Measurements from ENCODE around the gene RNF167.

DNA sequence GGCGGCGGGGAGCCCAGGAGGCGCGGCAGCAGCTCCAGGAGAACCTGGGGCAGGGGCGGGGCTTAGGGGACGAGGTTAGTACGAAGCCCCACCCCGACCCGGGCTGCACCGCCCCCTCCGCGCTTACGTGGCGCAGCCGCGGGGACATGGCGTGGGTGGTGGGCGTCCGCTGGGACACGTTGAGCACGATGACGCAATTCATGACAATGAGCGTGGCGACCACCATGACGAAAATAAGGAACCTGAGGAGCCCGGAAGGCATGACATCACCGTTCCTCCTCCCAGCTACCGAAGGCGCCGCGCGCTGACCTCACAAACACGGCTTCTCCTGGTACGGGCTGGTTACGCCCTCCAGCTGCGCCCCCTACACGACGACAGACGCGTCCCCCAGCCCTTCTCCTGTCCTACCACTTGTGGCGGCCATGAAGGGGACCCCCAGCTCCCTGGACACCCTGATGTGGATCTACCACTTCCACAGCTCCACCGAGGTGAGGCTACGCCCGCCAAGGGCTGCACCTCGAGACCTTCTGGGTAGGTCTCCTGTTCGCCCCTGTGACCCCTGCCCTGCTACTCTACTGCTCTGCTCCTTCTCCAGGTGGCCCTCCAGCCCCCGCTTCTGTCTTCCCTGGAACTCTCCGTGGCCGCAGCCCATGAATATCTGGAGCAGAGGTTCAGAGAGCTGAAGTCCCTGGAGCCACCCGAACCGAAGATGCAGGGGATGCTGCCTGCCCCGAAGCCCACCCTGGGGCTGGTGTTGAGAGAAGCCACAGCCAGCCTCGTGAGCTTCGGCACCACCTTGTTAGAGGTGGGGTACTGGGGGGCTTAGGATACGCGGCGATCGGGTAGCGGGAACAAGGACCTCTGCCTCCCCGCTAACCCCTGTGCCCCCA is 40.5 kb upstream of the RNF167 start, which contains the start of gene C17orf107:
- TF ChIP-seq EZH2 (IDR thresholded peaks at IDR 0.05; ENCODE audit: insufficient read depth, poor library complexity, severe bottlenecking) (no peak), EZH2phosphoT487 (IDR thresholded peaks at IDR 0.05; ENCODE audit: insufficient read depth, low read depth) (no peak)
